ENCODE results near the gene CTIF. TPM values are rescaled to one million over a fixed set of nuclear protein-coding genes. Genes with fewer than 3 reads are reported as not detected.

The CTIF gene
- total RNA-seq, 4 donors from 2014 or later, result 72.2 to 137 (median 86.5) TPM

DNA sequence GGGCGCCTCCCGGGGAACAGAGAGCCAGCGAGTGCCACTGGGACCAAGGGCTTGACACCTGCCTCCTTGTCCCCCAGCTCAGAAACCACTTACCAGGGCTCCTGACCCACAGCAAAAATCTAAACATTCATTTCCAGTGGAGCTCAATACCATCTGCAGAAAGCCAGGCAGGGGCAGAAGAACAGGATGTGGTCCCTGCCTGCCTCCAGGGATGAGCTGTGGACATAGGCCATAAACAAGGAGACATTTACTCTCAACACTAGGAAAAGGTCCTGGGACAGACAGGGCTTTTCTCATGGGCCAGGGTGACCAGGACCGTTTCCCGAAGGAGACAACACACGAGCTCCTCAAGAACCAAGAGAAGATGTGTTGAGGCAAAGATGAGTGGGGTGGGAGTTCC, 203.0 kb downstream of the CTIF start:
- H3K27ac ChIP-seq, result peak overlapping the region in 2 of 4 donors; percentile 80 to 82
- H3K4me1 ChIP-seq, result peaks cover 0 to 69% (median 19%) of the 10 kb centered on the region in 4 donors
- H3K36me3 ChIP-seq, result no peaks in the 10 kb centered on the region
- H3K9me3 ChIP-seq, result no peaks in the 10 kb centered on the region
- DNase-seq (ENCODE audit: low spot score in 2 of 2), result no peak
- 93 to 94% methylated on average over 6 of the region's 6 CpGs for WGBS, 2 donors
- no peak for TF ChIP-seq POLR2A (IDR thresholded peaks at IDR 0.05)
- TF ChIP-seq EP300 (IDR thresholded peaks at IDR 0.05), result no peak
- TF ChIP-seq, protein P1, sequence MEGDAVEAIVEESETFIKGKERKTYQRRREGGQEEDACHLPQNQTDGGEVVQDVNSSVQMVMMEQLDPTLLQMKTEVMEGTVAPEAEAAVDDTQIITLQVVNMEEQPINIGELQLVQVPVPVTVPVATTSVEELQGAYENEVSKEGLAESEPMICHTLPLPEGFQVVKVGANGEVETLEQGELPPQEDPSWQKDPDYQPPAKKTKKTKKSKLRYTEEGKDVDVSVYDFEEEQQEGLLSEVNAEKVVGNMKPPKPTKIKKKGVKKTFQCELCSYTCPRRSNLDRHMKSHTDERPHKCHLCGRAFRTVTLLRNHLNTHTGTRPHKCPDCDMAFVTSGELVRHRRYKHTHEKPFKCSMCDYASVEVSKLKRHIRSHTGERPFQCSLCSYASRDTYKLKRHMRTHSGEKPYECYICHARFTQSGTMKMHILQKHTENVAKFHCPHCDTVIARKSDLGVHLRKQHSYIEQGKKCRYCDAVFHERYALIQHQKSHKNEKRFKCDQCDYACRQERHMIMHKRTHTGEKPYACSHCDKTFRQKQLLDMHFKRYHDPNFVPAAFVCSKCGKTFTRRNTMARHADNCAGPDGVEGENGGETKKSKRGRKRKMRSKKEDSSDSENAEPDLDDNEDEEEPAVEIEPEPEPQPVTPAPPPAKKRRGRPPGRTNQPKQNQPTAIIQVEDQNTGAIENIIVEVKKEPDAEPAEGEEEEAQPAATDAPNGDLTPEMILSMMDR (IDR thresholded peaks at IDR 0.05), result no peak
- no peaks in the 10 kb centered on the region for H3K27me3 ChIP-seq
- no peak overlapping the region for H3K4me3 ChIP-seq

DNA sequence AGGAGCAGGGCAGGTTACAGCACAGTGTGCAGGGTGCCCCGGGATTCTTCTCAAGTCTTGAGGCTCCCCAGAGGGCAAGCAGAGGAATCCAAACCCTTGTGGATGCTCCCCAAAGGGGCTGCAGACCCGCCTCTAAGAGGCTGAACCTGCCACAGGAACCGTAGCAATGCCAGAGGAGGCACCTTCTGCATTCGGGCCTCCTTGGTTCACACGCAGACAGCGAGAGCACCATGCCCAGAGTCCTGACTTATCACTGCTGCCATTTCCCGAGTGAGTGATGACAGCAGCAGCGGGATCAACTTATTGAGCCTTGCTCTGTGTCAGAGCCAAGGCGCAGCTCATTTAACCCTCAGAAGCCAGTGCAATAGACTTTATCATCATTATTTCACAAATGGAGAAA, 203.5 kb downstream of the CTIF start:
- Histone ChIP-seq H3K27ac (peak overlapping the region in 2 of 4 donors; percentile 80 to 82), H3K9me3 (no peaks in the 10 kb centered on the region), H3K4me1 (peaks cover 0 to 69% (median 19%) of the 10 kb centered on the region in 4 donors), H3K27me3 (no peaks in the 10 kb centered on the region), H3K36me3 (no peaks in the 10 kb centered on the region), H3K4me3 (no peak overlapping the region)
- DNase-seq (ENCODE audit: low spot score in 2 of 2), result no peak
- no peak for TF ChIP-seq EP300 (IDR thresholded peaks at IDR 0.05)
- no peak for TF ChIP-seq POLR2A (IDR thresholded peaks at IDR 0.05)
- TF ChIP-seq, protein P1 (IDR thresholded peaks at IDR 0.05), result no peak
- WGBS, 2 donors, result 84 to 88% methylated on average over 9 of the region's 9 CpGs

DNA sequence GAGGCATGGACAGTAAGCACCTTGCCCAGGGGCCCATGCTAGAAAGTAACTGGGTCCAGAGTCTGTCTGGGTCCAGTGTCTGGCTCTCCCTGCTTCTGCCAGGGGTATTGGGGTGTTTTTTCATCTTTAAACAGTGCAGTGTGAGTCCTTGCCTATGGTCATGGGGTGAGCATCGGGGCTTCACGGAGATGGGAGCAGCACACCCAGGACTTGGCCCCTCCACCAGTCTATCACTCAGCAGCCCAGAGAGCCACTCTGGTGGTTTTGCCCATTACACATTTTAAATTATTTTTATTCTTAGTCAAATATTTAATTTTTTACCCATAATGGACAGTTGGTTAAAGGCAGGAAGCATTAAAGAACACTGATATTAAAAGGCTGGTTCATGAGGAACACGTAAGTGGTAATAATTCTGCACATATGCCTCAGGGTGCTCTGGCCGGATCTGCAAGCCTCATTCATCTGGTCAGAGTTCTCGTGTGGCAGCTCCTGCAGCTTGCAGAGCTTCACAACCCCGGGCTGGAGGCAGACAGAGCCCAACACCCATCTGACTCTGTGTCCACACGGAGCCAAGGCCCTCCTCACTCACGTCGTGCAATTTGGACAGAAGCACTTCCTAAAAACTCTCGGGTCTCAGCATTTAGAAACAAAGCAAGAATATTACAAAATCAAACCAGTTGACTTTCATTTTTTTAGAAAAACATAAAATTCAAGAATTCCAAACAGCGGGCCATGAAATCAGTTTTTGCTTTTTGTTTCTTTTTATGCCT, 204.1 kb downstream of the CTIF start:
- 24 to 33% methylated on average over 11 of the region's 11 CpGs for WGBS, 2 donors
- TF ChIP-seq, protein P1 (IDR thresholded peaks at IDR 0.05), result no peak
- TF ChIP-seq EP300 (IDR thresholded peaks at IDR 0.05), result peak in 1 of 2 donors; percentile 68
- no peaks in the 10 kb centered on the region for H3K9me3 ChIP-seq
- no peaks in the 10 kb centered on the region for H3K27me3 ChIP-seq
- peaks cover 0 to 69% (median 19%) of the 10 kb centered on the region in 4 donors for H3K4me1 ChIP-seq
- H3K4me3 ChIP-seq, result no peak overlapping the region
- no peaks in the 10 kb centered on the region for H3K36me3 ChIP-seq
- peak; percentile 41 to 71 for DNase-seq (ENCODE audit: low spot score in 2 of 2)
- H3K27ac ChIP-seq, result peak overlapping the region; percentile 17 to 82 (median 68)

DNA sequence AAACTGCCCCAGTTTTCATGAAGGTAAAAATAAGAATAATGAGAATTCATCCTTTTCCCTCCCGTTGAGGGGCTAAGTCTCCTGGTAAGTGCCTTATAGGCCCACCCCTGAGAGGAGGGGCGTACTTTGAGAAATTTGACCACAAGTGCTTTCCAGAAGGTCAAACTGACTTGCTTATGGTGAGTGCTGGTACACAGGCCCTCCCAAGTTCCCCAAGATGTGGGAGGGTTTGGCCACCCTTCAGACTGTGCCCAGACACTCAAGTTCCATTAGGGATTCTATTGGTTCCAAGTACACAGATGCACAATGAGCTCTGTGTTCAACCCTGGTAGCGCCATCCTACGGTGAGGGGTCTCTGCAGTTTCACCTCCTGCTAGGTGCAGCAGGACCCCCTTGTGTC, 205.1 kb downstream of the CTIF start:
- TF ChIP-seq, protein P1 (IDR thresholded peaks at IDR 0.05), result no peak
- no peak for TF ChIP-seq EP300 (IDR thresholded peaks at IDR 0.05)
- H3K9me3 ChIP-seq, result no peaks in the 10 kb centered on the region
- WGBS, 2 donors, result 51 to 54% methylated on average over 4 of the region's 4 CpGs
- no peak for DNase-seq (ENCODE audit: low spot score in 2 of 2)
- H3K27ac ChIP-seq, result peak overlapping the region; percentile 45 to 82 (median 68)
- no peaks in the 10 kb centered on the region for H3K27me3 ChIP-seq
- no peaks in the 10 kb centered on the region for H3K36me3 ChIP-seq
- H3K4me1 ChIP-seq, result peaks cover 0 to 69% (median 19%) of the 10 kb centered on the region in 4 donors
- no peak overlapping the region for H3K4me3 ChIP-seq

DNA sequence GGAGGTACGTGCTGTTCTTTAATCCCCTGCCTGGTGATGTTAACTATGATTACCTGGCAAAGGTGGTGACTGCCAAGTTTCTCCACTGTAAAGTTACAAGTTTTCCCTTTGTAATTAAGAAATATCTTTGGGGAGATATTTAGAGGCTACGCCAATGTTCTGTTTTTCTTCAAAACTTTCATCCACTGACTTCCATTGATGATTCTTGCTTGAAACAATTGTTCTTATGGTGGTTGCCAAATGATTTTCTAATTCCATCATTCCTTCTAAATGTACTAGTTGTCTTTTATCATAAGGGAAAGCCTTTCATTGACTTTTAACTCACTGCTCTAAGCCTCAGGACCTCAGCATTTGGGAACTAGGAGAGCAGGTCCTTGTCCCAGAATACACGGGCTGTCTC, 206.5 kb downstream of the CTIF start:
- H3K36me3 ChIP-seq, result no peaks in the 10 kb centered on the region
- H3K27me3 ChIP-seq, result no peaks in the 10 kb centered on the region
- peak overlapping the region in 3 of 4 donors; percentile 34 to 82 (median 80) for H3K27ac ChIP-seq
- no peaks in the 10 kb centered on the region for H3K9me3 ChIP-seq
- TF ChIP-seq EP300 (IDR thresholded peaks at IDR 0.05) (no peak), POLR2A (IDR thresholded peaks at IDR 0.05) (no peak)
- TF ChIP-seq, protein P1 (IDR thresholded peaks at IDR 0.05), result no peak
- H3K4me3 ChIP-seq, result no peak overlapping the region
- H3K4me1 ChIP-seq, result peaks cover 0 to 63% (median 19%) of the 10 kb centered on the region in 4 donors
- no peak for DNase-seq (ENCODE audit: low spot score in 2 of 2)
- WGBS, 2 donors, result 69 to 78% methylated on average over 3 of the region's 3 CpGs
